Kidney capillary endothelial cell (primary cell): ENCODE measurements around the gene FRMD7.
"Not testable (repeated sequence)": the region's sequence is repeated elsewhere in the genome, so short reads cannot be mapped to it uniquely, and the experiment has no call there.

Experiments
- DNase-seq: peaks from one replicate; pipeline ENCODE4 v3.0.0-alpha.2; 2018; ENCODE audit warnings: low spot score

Gene FRMD7

GRCh38 chrX:132092439-132093065 is 35.3 kb downstream of the FRMD7 start:
- peak; percentile 46 for DNase-seq

GRCh38 chrX:132090403-132091159 is 37.2 kb downstream of the FRMD7 start:
- no peak for DNase-seq

DNA sequence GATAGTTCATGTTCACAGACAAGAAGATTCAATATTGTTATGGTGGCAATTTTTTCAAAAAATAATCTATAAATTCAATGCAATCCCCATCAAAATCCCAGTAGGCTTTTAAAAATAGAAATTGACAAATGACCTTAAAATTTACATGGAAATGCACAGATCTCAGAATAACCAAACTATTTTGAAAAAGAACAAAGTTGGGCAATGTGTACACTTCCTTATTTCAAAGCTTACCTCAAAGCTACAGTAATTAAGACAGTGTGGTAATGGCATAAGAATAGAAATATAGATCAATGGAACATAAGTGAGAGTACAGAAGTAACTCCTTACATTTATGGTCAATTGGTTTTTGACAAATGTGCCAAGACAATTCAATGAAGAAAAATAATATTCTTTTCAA is 39.0 kb downstream of the FRMD7 start:
- no peak for DNase-seq

- peak; percentile 38 for DNase-seq
Measured at GRCh38 chrX:132086672-132087071, 41.1 kb downstream of the FRMD7 start.

- DNase-seq = no peak
Measured at GRCh38 chrX:132085786-132086185, 42.0 kb downstream of the FRMD7 start.

DNA sequence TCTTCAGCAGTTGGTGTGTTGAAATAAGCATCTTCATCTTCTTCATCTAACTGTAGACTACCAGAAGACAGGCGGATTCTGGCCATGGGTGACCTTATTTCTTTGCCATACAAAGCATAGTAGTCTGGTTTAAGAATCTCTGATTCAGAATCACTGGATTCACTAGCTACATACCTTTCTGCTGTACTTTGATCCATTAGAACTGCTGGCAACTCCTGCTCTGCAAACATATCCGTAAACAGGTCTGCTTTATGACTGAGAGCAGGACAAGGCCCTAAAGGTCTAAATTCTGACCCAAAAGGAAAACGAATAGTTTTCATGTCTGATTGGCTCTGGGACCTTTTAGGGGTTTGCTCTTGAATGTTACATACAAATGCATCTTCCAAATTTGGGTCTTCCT is 49.9 kb downstream of the FRMD7 start:
- no peak for DNase-seq

DNA sequence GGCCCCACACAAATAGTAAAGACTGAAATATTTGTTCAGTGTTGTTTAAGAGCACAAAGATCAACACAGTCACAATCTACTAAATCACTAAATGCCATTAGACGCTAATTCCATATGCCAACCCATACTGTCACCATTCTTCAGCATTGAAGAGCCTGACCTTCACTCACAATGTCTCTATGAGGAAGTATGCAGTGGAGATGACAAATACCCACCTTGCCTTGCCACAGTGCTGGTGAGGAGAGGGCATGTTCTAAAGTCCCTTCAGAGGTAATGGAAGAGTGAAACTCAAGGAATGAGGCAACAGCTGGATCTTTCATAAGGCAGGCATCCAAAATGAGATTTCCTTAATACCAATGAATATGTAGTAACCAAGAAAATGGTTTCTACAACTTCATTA is 50.4 kb downstream of the FRMD7 start:
- DNase-seq = no peak

DNA sequence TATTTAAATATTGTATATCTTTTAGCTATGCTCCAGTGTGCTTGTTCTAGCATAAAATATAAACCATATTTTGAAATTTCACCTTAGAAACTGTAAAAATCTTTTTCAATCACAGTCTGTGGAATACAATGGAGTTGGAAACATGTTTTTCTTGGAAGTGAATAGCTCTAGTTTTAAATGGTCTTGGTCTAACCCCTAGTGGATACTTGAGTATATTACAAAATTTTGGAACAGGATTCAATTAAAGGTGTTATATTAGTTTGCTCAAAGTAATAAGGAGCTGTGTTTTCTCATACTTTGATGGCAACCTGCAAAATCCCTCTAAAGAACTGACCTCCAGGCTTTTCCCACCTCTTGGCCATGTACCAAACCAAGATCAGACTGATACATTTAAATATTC is 56.6 kb downstream of the FRMD7 start:
- DNase-seq = peak; percentile 8

- no peak for DNase-seq
Measured at GRCh38 chrX:132068405-132068804, 59.4 kb downstream of the FRMD7 start.

- DNase-seq = no peak
Measured at GRCh38 chrX:132063862-132064261, 64.0 kb downstream of the FRMD7 start.

- no peak for DNase-seq
Measured at GRCh38 chrX:132063334-132063733, 64.5 kb downstream of the FRMD7 start.

DNA sequence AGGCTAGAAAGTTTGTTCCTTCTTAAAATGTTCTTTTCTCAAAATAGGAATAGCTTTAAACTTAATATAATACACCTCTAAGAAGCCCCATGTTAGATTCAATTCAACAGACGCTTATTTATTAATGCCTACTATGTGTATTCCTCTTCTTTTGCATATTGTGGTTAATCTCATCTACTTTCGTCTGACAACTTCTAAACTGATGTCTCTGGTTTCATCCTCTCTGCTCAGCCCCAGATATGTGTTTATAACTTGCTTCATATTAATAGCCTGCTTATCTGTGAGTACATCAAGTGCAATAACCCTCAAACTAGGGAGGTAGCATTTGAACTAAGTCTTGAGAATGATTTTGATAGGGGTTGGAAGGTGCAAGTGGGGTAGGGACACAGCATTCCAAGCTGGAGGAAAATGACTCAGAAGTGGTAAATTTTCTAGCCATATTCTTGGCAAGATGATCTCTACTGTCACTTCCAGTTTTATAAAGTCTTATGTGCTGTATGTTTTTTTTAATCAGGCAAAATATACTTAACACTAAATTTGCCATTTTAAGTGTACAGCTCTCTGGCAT is 67.8 kb downstream of the FRMD7 start:
- DNase-seq = no peak

- DNase-seq = no peak
Measured at GRCh38 chrX:132058975-132059374, 68.8 kb downstream of the FRMD7 start.

DNA sequence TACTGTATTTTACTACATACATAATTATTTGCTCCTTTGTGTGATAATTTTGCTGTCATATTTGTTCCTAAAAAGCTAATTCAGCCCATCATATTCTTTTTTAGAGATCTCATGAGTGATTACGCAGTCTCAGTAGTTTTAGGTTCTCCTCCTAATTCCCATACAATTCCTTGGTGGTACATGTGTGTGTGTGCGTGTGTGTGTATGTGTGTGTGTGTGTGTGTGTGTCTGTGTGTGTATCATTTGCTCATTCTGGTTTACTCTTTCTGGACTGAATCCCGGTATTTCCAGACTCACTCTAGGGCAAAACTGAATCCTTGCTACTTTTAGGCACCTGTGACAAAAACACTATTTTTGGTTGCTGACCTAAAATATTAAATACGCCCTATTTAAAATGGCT is 69.8 kb downstream of the FRMD7 start:
- no peak for DNase-seq

DNA sequence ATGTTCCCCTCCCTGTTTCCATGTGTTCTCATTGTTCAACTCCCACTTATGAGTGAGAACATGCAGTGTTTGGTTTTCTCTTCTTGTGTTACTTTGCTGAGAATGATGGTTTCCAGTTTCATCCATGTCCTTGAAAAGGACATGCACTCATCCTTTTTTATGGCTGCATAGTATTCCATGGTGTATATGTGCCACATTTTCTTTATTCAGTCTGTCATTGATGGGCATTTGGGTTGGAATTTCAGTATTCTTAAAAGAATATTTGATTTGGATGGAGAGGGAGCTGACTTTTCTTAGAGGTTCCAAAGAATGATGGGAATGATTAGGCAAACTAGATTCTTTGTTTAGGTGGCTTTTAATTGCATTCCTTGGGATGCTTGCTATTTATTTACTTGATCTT is 76.0 kb downstream of the FRMD7 start:
- DNase-seq = not testable (repeated sequence)

- no peak for DNase-seq
Measured at GRCh38 chrX:132046533-132046932, 81.3 kb downstream of the FRMD7 start.

GRCh38 chrX:132045456-132045855 is 82.4 kb downstream of the FRMD7 start:
- DNase-seq = no peak

GRCh38 chrX:132044953-132045352 is 82.9 kb downstream of the FRMD7 start:
- DNase-seq = no peak

DNA sequence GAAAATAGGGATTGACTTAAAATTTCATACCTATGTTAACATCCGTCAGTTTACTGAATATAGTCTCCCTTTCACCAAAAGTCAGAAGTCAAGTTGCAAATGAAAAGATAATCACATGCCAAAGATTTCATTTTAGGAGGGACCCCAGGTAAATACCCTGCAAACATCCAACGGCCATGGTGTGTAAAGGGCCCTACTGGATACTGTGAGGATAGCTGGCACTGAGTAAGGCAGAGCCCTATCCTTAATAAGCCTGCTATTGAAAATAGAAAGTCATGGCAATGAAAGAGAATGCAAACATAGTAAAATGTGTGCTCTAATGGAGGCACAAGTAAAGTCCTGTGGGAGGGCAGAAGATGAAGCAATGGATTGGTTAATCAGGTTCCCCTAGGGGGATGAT is 83.8 kb downstream of the FRMD7 start:
- DNase-seq = no peak

GRCh38 chrX:132041015-132041414 is 86.8 kb downstream of the FRMD7 start:
- DNase-seq = no peak

- DNase-seq = no peak
Measured at GRCh38 chrX:132040066-132040465, 87.8 kb downstream of the FRMD7 start.

GRCh38 chrX:132037479-132037993 is 90.3 kb downstream of the FRMD7 start:
- no peak for DNase-seq

GRCh38 chrX:132034648-132035047 is 93.2 kb downstream of the FRMD7 start:
- DNase-seq = no peak
